Stimulated activated CD8-positive, alpha-beta memory T cell treated with anti-CD3 and anti-CD28 coated beads, Interleukin-2, amount 100 ng/mL, for 1 hour (primary cell): ENCODE measurements around the gene TARBP2.
"Not testable (repeated sequence)": the region's sequence is repeated elsewhere in the genome, so short reads cannot be mapped to it uniquely, and the experiment has no call there.

Experiments
- DNase-seq, 2 donors: peaks; one replicate each; pipeline ENCODE4 v3.0.0-alpha.2; 2020; ENCODE audit warnings: low read depth in 2 of 2

TARBP2 gene

GRCh38 chr12:53513712-53514410, 12.8 kb downstream of the TARBP2 start:
- no peak for DNase-seq

DNA sequence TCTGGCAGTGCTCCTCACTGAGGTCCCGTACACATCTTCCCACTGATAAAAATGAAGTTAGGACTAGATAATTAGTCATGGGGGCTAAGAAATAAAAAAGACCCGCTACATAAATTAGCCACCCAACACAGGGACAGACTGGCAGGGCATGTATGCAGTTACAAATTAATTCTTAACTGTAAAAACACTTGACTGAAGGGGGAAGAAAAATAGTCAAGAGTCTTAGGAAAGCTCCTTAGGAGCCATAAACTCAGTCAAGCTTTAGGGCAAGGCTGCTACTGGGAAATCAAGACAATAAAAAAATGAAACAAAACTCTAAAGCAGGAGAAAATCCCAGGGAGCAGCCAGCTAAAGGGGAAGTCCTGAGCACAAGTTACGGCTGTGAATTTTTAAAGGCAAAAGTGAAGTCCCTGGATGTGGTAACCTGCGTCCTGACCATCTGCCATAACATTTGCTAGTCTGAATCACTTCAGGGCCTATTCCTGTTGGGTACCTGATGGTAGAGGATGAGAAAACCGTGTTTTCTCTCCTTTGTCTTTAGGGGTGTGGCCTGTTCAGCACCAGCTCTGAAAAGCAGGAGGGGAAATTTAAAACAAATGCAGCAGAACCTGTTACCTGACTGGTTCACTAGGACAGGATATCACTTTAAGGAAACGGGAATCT, 13.7 kb downstream of the TARBP2 start:
- DNase-seq: no peak

DNA sequence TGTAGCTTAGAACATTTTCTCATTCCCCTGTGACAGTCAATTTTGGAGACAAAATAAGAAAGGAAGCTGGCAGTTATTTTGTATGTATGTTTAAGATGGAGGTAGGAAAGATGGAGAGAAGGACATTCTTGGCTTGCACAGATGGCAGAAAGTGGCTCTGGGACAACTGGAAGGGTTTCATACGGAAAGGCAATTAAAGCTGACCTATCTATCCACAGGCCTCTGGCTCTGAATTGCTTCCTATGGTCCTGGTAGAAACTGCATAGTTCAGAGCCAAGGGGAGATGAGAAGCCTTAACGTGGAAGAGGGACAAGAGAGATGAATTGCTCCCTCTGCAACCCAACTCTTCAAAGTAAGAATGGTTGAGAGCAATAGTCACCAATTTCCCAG, 14.2 kb downstream of the TARBP2 start:
- no peak for DNase-seq

- DNase-seq: no peak
Measured at GRCh38 chr12:53516758-53517455, 15.8 kb downstream of the TARBP2 start.

- no peak for DNase-seq
Measured at GRCh38 chr12:53518381-53518780, 17.3 kb downstream of the TARBP2 start.

DNA sequence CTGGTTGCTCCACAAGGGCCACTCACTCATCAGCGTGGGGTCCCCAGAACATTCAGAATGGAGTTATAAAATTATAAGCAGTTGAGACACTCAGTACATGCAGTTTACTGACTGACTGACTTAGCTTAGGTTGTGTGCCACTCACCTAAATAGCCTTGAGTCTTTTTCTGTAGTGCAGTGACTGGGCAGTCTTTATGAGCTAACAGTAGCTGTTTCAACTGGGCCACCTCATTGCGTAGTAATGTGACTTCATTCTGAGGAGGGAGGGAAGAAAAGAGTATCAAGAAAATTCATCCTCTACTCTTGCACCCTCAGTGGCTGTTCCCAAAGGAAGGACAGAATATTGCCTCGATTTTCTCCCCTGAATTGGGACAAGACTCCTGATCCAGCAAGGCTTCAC, 22.0 kb downstream of the TARBP2 start:
- DNase-seq: no peak

GRCh38 chr12:53524476-53524875, 23.4 kb downstream of the TARBP2 start:
- DNase-seq: no peak

GRCh38 chr12:53530061-53530460, 29.0 kb downstream of the TARBP2 start:
- no peak for DNase-seq

- no peak for DNase-seq
Measured at GRCh38 chr12:53530920-53531319, 29.8 kb downstream of the TARBP2 start.

GRCh38 chr12:53532021-53532420, 30.9 kb downstream of the TARBP2 start:
- DNase-seq: no peak

DNA sequence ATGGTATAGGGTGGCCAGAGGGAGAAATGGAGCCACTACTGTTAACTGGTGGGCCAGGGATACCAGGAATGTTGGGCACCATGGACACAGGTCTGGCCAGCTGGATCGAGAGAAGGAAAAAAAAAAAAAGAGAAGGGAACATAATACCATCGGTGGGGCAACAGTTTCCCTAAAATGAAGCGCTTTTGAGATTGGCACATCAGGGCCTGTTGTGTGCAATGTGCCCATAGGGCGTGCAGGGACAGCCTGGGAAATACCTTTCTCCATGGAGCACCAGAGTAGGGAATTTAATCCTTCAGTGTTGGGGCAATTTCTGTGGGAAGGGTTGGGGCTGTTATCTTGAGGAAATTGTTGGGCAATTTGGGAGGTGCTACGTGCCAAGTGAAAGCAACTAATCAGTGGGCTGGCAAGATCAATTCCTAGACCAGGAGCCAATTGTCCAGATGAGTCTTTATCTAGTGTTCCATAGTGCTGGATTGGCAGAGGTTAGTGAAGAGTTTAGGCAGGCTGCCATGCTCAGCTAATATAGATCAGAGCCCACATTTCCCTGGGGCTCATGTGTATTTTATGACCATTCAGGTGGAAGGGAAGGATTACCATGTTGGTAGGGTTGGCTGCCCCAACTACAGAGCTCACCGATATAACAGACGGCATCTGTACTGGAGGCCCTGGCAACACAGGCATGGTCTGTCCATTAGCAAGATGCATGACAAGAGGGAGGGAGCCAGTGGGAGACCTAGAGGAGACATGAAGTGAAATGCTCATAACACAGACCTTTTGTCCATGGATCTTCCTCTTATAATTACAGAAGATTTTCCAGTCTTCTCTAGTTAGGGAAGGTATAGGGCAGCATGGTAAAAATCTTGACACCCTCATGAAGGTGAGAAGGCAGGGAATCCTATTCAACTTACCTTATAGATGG, 31.7 kb downstream of the TARBP2 start:
- no peak for DNase-seq

DNA sequence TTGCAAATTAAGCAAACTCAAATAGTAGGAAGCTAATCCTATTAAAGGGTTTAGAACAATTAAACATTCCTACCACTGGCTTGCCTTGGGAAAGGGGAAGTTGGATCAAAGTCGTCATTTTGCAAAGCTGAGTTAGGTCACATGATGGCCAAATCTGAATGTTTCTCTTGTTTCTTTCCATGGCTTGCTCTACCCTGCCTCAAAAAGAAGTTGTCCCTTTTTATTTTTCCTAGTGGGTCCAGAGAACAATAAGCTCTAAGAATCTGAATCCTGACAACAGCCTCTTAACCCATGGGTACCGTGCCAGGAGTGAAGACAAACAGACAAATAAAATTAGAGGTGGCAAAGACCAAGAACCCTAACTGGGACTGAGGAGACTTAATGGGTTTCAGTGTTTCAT, 32.4 kb downstream of the TARBP2 start:
- no peak for DNase-seq

DNA sequence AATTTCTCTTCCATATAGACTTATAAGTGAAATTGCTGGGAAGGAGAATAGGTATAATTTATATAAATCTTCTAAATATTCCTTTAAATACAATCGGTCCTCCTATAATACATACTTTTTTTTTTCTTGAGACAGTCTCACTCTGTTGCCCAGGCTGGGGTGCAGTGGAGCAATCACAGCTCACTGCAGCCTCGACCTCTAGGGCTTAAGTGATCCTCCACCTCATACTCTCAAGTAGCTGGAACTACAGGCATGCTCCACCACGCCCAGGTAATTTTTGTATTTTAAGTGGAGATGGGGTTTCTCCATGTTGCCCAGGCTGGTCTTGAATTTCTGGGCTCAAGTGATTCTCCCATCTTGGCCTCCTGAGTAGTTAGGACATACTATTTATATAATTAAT, 35.9 kb downstream of the TARBP2 start:
- DNase-seq: no peak

DNA sequence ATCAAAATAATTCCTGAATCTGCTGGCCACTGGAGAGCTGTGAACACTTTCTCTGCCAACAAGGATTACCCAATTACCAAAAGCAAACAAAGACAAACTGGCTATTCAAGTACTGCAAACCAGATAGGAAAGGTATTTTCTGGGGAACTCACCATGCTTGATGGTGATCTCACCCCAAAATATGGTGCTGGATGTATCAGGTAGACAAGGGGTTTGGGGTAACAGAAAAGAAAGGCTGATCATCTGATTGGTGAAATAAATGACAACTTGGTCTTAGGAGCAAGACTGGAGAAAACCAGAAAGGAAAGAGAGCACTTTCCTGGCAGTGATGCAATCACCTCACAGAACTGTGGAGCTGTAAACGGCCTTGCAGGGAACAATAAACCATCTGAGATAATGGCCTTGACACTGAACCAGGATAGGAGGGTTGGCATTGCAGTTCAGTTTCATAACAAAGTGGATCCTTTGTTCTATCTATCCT, 37.2 kb downstream of the TARBP2 start:
- DNase-seq: no peak

- DNase-seq: no peak
Measured at GRCh38 chr12:53539526-53539925, 38.4 kb downstream of the TARBP2 start.

DNA sequence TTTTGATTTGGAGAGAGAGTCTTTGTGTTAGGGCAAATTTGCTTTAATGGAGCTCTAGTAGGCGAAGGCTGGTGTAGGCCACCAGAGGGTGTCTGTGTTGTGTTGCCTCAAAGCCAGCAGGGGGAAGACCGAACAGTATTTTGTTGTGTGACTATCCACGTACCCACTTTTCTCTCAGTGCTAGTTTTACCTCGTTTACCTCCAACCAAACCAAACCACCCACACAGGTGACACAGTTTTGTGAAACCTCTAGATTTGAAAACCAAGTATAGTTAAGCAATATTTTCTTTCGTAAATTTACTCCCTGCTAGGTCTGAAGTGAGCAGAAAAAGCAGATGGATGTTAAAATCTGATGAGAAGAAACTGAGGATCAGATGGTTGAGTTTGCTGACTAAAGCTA, 42.5 kb downstream of the TARBP2 start:
- DNase-seq: peak in 1 of 2 donors; percentile 3

GRCh38 chr12:53548354-53548753, 47.3 kb downstream of the TARBP2 start:
- DNase-seq: not testable (repeated sequence)

GRCh38 chr12:53550131-53550530, 49.0 kb downstream of the TARBP2 start:
- DNase-seq: not testable (repeated sequence)

- DNase-seq: no peak
Measured at GRCh38 chr12:53550595-53550994, 49.5 kb downstream of the TARBP2 start.

DNA sequence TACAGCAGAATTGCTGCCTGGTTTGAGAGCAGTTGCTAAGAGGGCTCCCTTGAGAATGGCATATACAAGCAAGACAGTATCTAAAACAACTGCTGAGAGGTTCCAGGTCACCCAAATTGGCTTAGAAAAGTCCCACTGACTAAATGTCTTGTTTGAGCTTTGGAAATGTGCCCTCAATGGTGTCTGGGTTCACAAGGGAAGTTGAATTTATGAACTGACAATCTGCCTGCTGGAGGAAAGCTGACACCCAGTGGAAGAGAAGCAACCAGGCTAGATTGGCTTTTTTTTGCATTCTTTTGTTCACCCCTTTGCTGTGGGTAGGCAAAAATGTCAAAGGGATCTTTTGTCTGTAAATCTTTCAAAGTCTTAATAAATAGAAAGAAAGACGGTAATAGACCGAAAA, 50.8 kb downstream of the TARBP2 start:
- no peak for DNase-seq

DNA sequence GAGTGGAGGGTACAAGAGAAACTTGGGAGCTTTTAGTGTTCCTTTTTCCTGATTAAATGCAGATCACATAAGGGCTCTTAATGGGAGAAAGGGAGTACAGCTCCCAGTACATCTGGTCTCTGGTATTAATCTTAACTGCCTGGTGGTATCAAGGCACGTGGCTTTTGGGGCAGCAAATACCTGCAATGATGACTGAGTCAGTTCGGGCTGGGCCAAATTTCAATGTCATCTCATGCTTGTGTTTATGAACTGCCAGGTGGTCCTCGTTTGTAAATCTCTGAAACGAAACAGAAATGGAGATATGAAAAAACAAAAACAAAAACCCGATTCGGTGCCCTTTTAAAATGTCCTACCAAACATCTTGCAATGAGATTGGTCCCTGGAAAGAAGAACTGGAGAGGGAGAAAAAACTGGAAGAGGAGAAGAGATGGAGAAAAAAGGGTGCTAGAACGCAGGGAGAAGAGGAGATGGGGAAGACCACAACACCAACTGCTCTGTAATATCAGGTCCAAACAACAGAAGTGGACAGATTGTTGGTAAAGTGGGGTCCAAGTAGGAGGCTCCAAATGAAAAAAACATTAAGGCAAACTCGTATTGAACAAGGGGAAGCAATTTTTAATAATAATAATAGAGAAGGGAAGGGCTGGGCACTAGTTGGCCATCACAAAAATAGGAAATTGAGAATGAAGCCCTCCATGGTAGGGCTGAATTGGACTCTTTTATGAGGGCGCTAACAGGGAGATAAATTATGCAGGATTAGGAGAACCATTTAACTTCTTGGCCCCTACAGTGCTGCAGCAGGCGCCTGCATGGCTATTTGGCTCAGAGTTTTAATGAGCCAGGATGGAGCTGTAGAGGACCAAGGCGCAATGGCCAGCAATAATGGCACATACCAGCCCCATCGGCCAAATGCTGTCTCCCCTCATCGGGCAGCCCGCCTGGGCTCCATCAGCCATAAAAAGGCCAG, 51.6 kb downstream of the TARBP2 start:
- DNase-seq: no peak
